MM.1S (cell line): ENCODE measurements around the gene MLLT11.

ENCODE experiments used
- DNase-seq: peaks from one replicate; pipeline ENCODE4 v3.0.0-alpha.2; 2015
- H2AFZ ChIP-seq: fragments of 300-600 bp; sonication (generic); 2 replicates; pipeline ENCODE4 v1.6.0; 2016; ENCODE audit warnings: antibody characterized with exemption, low read length
- H3F3A ChIP-seq: fragments of 300-600 bp; sonication (generic); 2 replicates; pipeline ENCODE4 v1.6.1; 2016; ENCODE audit warnings: mild to moderate bottlenecking, antibody characterized with exemption, low read length, moderate library complexity, mixed read lengths; ENCODE audit not compliant: insufficient read depth
- H3K27ac ChIP-seq: fragments of 300-600 bp; sonication (generic); 2 replicates; pipeline ENCODE4 v1.5.1; 2016; ENCODE audit warnings: mild to moderate bottlenecking, low read length
- H3K27me3 ChIP-seq: fragments of 300-600 bp; sonication (generic); replicated peaks from 2 replicates; pipeline ENCODE4 v1.6.0; 2016; ENCODE audit warnings: low read length; ENCODE audit not compliant: insufficient read depth
- H3K36me3 ChIP-seq: fragments of 300-600 bp; sonication (generic); replicated peaks from 2 replicates; pipeline ENCODE4 v1.6.1; 2016; ENCODE audit warnings: mild to moderate bottlenecking, low read length, mixed read lengths; ENCODE audit not compliant: insufficient read depth
- H3K4me1 ChIP-seq: fragments of 300-600 bp; sonication (generic); 2 replicates; pipeline ENCODE4 v1.6.1; 2016; ENCODE audit warnings: low read length, mixed read lengths
- H3K4me2 ChIP-seq: fragments of 300-600 bp; sonication (generic); 2 replicates; pipeline ENCODE4 v1.6.0; 2016; ENCODE audit warnings: low read depth, low read length
- H3K4me3 ChIP-seq: fragments of 300-600 bp; sonication (generic); 2 replicates; pipeline ENCODE4 v1.5.1; 2016; ENCODE audit warnings: low read length, mixed read lengths
- H3K79me2 ChIP-seq: fragments of 300-600 bp; sonication (generic); 2 replicates; pipeline ENCODE4 v1.6.1; 2016; ENCODE audit warnings: mixed run types, low read length, mixed read lengths
- H3K9ac ChIP-seq: fragments of 300-600 bp; sonication (generic); 2 replicates; pipeline ENCODE4 v1.6.1; 2016; ENCODE audit warnings: low read length, mixed read lengths
- H3K9me2 ChIP-seq: fragments of 300-600 bp; sonication (generic); replicated peaks from 2 replicates; pipeline ENCODE4 v1.6.1; 2016; ENCODE audit warnings: mild to moderate bottlenecking, low read length, mixed read lengths; ENCODE audit not compliant: insufficient read depth
- H3K9me3 ChIP-seq: fragments of 300-600 bp; sonication (generic); replicated peaks from 2 replicates; pipeline ENCODE4 v1.6.1; 2016; ENCODE audit warnings: mild to moderate bottlenecking, low read length, mixed read lengths; ENCODE audit not compliant: insufficient read depth
- H4K20me1 ChIP-seq: fragments of 300-600 bp; sonication (generic); 2 replicates; pipeline ENCODE4 v1.6.1; 2016; ENCODE audit warnings: mild to moderate bottlenecking, low read length, moderate library complexity, mixed read lengths; ENCODE audit not compliant: insufficient read depth
- CTCF ChIP-seq: fragments of 300-600 bp; sonication (generic); IDR thresholded peaks from 2 replicates; pipeline ENCODE4 v1.5.1; 2016; ENCODE audit warnings: antibody characterized with exemption, low read length, mixed read lengths
- EZH2 ChIP-seq: fragments of 300-600 bp; sonication (generic); optimal IDR thresholded peaks from 2 replicates; pipeline ENCODE3; 2017; ENCODE audit warnings: low read depth, mild to moderate bottlenecking, antibody characterized with exemption, low read length, mixed read lengths
- EZH2phosphoT487 ChIP-seq: fragments of 300-600 bp; sonication (generic); IDR thresholded peaks from 2 replicates; pipeline ENCODE4 v1.6.1; 2018; ENCODE audit warnings: antibody characterized with exemption, low read length

Gene MLLT11

DNA sequence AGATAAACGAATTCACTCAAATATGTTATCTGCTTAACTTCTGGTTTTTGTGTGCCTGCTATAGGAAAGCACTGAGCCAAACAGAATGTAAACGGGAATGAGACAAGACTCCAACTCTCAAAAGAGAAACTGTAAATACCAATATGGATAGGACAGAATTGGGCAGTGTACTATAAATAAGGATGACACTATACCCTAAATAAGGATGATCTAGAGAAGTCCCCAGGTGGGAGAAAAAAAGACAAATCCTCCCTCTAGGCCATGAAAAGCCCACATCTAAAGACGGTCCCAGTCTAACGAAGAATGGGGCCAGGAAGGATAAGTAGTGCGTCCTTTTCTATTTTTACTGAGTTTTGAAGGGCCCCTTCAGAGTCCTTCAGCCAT, 8.9 kb downstream of the MLLT11 start:
- no peak overlapping the region for H3K27ac ChIP-seq
- H2AFZ ChIP-seq = no peak overlapping the region
- no peaks in the 10 kb centered on the region for H4K20me1 ChIP-seq
- H3F3A ChIP-seq = peaks cover 19% of the 10 kb centered on the region
- H3K9me3 ChIP-seq = no peaks in the 10 kb centered on the region
- H3K4me3 ChIP-seq = no peak overlapping the region
- H3K9ac ChIP-seq = no peak overlapping the region
- TF ChIP-seq EZH2 = no peak
- TF ChIP-seq CTCF = no peak
- no peak for TF ChIP-seq EZH2phosphoT487
- no peaks in the 10 kb centered on the region for H3K9me2 ChIP-seq
- H3K27me3 ChIP-seq = no peaks in the 10 kb centered on the region
- H3K79me2 ChIP-seq = peaks cover 11% of the 10 kb centered on the region; the same call in 1 of the 2 replicates
- no peaks in the 10 kb centered on the region for H3K36me3 ChIP-seq
- DNase-seq = no peak
- H3K4me2 ChIP-seq = no peak overlapping the region
- 0 out of 2 replicates have a peak, but pooled peaks cover 3% of the 10 kb centered on the region for H3K4me1 ChIP-seq

DNA sequence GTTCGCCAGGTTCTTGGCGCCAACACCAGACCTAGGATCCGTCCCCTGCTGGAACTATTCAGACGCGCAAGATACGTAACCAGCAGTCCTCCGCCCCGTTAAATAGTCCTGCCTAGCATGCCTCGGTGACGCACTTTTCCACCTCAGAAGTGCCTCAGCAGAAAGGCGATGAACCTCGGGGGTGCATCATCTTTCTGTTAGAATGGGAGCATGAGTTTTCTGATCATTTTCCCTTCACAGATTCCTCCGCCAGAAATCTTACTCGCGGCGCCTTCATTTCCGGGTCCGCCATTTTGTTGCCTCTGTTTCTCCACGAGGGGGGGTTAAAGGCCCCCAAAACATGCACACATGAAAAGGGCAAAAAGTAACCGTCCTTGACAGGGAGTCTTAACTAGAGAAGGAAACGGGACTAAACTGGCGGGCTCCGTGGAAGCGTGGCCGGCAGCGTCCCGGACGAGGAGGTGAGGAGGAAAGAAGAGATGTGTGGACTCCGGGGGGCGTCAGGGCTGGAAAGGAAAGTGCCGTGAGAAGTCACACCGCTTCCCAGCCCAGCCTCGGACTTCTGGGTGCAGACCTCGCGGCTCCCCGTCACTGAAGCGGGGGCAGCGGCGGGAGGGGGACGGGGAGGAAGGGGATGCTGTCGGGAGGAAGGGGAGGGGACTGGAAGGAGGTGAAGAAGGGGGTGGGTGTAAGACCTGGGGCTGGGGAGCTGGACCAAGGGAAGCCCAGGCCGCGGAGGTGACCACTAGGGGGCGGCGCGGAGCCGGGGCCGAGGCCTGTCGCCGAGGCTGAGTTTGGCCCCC, 10.5 kb downstream of the MLLT11 start, which contains the start of gene GABPB2:
Gene GABPB2, plus strand, starts transcription at position 288 of the 803 bp plus-strand sequence. CDS start 17,429 bp downstream, outside the sequence.
- H3K4me3 ChIP-seq = peak within 1 kb of the TSS; percentile 92
- peak within 1 kb of the TSS; percentile 94 for H3K9ac ChIP-seq
- no peaks in the 10 kb centered on the region for H4K20me1 ChIP-seq
- H3K9me3 ChIP-seq = no peaks in the 10 kb centered on the region
- H3K79me2 ChIP-seq = peaks cover 11% of the 10 kb centered on the region; the same call in 1 of the 2 replicates
- H3K27me3 ChIP-seq = no peaks in the 10 kb centered on the region
- H3K4me2 ChIP-seq = peak within 1 kb of the TSS; percentile 93
- peak within 1 kb of the TSS; percentile 92 for H3K27ac ChIP-seq
- peak within 1 kb of the TSS; percentile 81 for H2AFZ ChIP-seq
- TF ChIP-seq CTCF (peak; percentile 89), EZH2 (no peak), EZH2phosphoT487 (no peak)
- H3K36me3 ChIP-seq = no peaks in the 10 kb centered on the region
- no peaks in the 10 kb centered on the region for H3K9me2 ChIP-seq
- 0 out of 2 replicates have a peak, but pooled peaks cover 3% of the 10 kb centered on the region for H3K4me1 ChIP-seq
- peak; percentile 95 for DNase-seq
- H3F3A ChIP-seq = peaks cover 19% of the 10 kb centered on the region

- Histone ChIP-seq H3K36me3 (no peaks in the 10 kb centered on the region), H3K27ac (no peak overlapping the region), H3K4me3 (no peak overlapping the region), H3K79me2 (peaks cover 11% of the 10 kb centered on the region; the same call in 1 of the 2 replicates), H3K9me3 (no peaks in the 10 kb centered on the region), H4K20me1 (no peaks in the 10 kb centered on the region), H3K4me1 (0 out of 2 replicates have a peak, but pooled peaks cover 3% of the 10 kb centered on the region), H3K9me2 (no peaks in the 10 kb centered on the region), H2AFZ (no peak overlapping the region), H3K27me3 (no peaks in the 10 kb centered on the region), H3K9ac (no peak overlapping the region), H3F3A (peaks cover 19% of the 10 kb centered on the region), H3K4me2 (no peak overlapping the region)
- DNase-seq = no peak
- TF ChIP-seq CTCF = no peak
- no peak for TF ChIP-seq EZH2phosphoT487
- no peak for TF ChIP-seq EZH2
Observed at GRCh38 chr1:151072224-151072623, 12.0 kb downstream of the MLLT11 start.
